HG02943 (cell line): ENCODE data around the gene KCNJ6.
"Not testable (repeated sequence)": the region's sequence is repeated elsewhere in the genome, so short reads cannot be mapped to it uniquely, and the experiment has no call there.

ENCODE experiments used
- ATAC-seq: cut with Tn5 transposase; IDR thresholded peaks from one replicate; pipeline ENCODE4 v1.9.1; 2021; ENCODE audit warnings: mild to moderate bottlenecking, low read depth, moderate library complexity; ENCODE audit not compliant: unreplicated experiment

KCNJ6 gene

DNA sequence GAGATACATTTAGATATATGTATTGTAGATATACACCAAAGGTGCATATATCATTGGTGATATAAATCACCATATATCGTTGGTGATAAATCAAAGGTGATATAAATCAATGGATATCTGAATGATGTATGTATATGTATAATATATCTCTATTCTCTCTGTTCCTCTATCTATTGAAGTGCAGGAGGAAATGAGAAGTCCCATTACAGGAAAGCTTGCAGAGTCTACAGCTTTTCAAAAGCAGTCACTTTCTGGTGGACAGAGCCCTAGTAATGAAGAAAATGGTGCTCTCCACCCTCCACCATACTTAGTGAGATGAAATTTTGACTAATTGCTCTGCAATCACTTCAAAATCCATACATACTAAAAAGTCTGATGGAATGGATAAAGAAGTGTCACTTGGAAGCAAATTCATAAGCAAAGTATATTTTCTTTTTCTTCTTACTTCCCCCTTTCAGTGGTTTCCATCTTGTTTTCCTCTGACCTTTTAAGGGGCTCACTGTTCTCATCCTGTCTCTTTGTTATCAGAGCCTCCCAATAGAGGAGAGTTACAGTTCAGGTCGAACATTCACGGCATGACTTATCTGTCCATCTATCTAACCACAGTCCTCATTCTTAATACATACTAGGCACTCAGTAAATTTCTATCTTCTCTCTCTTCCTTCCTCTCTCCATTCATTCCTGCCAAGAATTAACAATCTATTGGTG is 227.2 kb downstream of the KCNJ6 start:
- ATAC-seq, result no peak

DNA sequence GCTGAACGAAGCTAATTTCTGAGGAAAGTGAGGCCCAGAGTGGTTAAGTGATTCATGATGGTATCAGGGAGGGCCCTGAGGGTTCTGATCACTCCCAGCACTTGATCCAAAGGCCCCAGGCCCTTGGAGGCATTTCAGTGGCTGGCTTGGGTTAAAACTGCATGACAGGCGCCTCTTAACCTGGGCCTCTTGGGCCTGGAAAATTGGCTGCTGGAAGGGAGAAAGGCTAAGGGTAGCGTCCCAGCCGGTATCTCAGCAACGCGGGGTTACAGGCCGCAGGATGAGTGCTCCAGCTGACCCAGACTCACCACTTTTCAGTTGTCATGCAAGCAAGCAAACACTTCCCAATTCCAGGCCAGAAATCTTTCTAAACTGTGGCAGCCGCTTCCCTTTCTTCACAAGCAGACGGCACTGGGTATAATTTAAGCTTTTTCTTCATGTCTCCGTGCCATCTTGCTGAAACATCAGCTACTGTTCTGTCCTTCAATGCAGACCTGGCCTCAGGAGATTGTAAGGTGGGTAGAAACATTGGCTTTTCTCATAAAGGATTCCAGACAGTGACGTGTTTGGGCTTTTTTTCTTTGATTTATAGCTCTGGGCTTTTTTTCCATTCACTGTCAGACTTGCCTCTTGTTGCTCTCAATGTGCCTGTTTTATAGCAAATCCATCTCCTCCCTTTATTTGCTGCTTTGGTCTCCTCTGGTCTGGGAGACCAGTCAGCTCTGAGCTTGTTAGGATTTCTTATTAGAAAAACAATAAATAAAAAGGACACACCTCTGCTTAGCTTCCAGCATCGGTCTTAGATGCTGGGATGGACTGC is 229.1 kb downstream of the KCNJ6 start:
- no peak for ATAC-seq

DNA sequence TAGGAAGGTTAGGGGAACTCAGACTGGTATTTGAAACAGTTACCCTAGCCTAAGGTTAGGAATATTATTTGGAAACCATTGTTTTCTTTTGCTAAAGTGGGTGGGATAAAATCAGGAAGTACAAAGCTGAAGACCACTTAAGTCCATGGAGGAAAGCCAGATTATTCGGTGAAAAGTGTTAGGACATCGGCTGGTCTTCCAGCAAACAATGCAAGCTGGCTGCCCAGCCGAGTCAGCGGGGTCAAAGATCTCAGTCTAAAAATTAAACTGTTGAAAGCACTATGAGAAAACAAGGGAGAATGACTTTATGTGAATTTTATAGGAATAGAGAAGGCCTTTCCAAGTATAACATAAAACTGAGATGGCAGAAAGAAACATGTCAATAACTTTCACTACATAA is 231.7 kb downstream of the KCNJ6 start:
- no peak for ATAC-seq

DNA sequence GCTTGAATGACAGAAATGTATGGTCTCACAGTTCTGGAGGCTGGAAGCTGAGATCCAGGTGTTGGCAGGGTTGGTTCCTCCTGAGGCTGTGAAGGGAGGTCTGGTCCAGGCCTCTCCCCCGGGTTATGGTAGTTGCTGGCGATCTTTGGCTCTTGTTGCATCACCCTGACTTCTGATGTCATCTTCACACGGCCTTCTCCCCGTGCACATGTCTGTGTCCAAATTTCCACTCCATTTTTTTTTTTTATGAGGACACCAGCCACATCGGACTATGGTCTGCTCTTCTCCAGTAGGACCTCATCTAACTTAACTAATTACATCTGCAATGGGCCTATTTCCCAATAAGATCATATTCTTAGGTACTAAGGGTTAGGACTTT is 232.2 kb downstream of the KCNJ6 start:
- ATAC-seq, result no peak

DNA sequence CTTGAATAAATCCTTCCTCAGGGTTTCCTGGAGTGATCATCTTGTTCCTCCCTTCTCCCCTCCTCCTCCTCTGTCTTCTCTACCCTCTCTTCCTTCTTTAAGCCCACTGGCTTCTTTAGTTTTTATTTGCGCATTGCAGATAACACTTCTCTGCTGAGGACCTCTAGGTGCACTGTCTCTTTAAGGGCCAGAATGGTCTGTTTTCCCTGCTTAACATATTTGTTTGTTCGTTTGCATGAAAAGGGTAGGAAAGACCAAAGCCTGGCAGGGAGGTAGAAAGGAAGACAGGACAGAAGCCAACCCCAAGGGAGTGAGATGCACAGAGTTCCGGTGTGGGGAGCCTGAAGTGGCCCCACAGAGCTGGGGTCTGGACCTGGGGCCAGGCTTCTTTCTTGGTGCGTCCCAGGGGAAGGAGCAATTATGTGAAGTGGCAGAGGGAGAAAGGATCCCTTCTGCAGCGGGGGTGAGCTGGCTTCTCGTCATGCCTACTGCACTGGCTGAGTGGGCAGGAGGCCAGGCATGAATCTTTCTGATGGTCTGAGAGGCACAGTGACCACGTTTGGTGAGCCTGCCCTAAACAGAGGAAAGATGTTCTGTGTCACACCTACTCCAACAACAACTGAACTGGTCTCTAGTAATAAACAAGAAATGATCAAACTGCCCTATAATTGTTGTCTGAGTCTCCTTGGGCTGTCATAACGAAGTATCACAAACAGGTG is 232.7 kb downstream of the KCNJ6 start:
- no peak for ATAC-seq

DNA sequence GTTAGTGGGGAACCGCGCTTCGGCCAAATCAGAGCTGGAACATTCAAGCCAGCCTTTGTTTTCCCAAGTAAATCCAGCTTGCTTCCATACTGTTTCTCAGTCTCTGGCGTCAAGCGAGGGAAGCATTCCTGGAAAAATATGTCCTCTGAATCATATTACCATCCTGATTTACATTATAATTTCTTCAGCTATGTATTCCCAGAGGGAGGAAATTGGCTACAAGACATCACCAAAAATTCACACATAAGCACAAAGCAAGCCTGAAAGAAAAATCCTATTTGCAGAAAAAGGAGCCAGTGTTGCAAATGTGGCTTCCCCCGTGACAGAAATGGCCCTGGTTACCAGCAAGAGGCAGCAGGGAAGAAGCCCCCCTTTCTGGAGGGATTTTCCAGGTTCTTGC is 233.3 kb downstream of the KCNJ6 start:
- ATAC-seq, result no peak

DNA sequence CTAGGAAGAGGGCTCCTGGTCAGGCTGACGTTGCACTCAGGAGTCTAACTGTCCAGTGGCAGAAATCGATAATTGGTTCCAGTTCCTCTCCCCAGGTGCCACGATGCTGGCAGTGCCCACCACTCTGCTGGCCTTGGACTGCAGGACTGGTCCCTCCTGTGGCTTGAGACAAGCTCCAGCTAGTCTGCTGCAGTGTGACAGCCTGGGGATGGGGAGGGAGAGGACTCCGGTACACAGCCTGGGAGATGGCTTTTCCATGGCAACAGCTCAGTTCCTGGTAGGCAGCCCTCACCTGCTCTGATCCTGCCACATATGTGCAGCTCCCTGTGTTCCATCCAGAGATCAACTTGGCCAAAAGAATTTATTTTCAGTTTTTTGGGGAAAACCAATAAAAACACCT is 239.3 kb downstream of the KCNJ6 start:
- ATAC-seq, result no peak

DNA sequence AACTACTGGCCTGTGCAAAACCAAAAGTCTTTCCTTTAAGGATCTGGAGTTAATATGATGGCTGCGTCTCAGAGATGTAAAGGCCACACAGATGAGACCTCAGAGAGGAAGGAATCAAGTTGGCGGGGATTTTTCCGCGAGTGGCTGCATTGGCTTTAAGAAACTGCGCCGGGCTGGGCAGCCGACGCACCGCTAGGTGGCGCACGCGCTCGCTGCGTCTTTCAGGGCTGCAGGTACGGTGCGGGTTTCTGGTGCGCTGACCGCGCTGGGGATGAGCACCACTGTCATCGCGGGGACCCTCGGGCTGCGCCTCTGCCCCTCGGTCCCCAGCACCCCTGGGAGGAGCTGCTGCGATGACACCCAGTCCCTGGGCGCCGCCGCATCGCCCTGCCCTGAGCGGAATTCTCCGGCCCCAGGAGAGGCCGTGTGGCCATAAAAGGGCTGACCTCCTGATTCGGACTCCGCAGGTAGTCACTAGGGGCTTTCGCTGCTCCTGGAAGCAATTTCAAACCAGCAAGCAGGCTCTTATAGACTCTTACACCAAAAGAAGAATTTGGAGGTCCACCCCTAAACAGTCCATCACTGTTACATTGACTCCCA is 241.0 kb downstream of the KCNJ6 start:
- no peak for ATAC-seq

DNA sequence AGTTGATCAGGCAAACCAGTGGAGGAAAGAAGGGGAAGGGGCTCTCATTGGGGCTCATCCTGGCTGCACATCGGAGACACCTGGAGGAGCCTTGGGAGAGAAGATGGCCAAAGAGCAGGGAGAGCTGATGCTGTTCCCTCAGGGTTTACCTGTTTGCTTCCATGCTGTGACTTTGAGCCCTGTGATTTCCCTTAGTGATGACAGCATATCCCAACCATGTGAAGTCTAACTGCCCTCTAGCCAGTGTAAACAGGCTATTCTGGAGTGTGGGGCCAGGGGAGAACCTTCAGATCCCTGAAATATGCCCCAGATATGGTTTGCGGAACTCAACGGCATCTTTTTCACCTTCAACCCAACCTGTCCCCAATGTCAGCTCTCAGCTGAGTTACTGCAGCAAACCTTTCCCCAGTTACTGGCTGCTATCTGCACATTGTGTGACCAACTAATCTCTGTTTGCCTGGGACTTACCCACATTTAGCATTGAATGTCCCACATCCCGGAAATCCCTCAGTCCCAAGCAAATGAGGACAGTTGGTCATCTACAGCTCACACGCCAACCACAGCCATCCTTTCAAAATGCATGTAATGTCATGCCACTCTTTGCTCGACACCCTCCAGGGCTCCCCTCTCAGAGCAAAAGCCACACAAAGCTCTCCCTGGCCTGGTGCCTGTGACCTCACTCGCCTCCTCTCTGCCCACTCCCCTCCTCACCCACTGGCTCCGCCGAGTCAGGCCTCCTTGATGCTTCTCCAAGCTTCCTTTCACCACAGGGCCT is 242.3 kb downstream of the KCNJ6 start:
- ATAC-seq, result no peak

DNA sequence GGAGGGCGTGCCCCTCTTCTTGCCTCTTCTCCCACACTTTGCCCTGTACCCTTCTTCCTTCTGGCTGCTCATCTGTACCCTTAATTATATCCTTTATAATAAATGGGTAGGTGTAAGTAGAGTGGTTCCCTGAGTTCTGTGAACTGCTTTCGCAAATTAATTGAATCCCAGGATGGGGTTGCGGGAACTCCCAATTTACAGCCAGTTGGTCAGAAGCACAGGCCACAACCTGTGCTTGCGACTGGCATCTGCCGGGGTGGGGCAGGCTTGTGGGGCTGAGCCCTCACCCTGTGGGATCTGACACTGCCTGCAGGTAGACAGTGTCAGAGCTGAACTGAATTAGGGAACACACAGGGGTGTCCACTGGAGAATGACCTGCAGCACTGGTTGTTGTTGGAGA is 244.9 kb downstream of the KCNJ6 start:
- no peak for ATAC-seq

DNA sequence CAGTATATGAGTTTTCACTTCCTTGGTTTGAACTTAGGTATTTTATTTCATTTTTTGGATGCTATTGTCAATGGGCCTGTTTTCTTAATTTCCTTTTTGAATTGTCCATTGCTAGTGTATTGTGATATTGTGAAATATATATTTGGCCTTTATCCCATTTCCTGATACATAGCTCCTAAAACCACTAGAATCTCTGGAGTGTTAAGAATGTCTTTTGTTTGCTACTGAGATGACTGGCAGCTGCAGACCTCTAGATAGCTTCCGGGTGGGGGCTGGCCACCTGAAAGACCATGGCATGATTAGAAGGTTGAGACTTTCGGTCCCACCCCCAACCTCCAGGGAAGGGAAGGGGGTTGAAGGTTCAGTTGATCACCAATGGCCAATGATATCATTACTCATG is 245.4 kb downstream of the KCNJ6 start:
- ATAC-seq, result no peak

DNA sequence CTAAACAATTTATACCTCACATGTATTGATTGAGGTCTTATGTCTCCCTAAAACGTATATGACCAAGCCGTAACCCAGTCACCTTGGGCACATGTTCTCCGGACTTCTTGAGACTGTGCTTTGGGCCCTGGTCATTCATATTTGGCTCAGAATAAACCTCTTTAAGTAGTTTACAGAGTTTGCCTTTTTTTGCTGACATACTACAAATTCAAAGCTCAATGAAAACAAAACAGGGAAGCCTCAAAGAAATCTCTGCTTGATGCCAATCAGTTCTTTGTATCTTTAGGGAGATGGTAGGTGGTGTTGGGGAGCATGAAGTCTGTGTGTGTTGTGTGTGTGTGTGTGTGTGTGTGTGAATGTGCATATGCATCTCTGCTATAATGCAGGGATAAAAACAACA is 247.0 kb downstream of the KCNJ6 start:
- ATAC-seq, result no peak

DNA sequence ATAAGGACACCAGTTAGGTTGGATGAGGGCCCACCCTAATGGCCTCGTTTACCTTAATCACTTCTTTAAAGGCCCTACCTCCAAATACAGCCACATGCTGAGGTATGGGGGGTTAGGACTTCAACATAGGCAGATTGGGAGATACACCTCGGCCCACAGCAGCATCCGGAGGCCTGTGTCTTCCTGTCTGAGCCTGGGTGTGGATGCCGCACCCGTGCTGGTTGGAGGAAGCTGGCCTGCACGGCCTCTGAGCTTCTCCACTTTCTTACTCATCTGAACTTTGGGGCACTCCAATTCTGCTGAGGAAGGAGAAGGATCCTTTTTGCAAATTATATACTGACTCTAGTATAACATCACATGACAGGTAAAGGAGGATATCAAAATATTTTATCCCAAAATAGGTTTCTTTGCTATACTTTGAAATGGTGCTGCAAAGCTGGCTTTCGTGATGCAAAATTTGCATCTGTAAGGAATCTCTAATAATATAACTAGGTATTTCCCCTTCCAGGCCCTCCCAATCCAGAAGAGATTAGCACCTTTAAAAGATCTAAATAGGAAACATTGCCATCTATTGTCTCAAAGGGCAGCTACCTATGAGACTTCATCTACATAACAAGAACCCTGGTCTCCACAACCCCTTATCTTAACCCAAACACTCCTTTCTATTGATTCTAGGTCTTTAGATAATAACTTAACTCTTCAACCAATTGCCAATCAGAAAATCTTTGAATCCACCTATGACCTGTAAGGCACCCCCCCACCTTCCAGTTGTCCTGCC is 247.6 kb downstream of the KCNJ6 start:
- ATAC-seq, result no peak

DNA sequence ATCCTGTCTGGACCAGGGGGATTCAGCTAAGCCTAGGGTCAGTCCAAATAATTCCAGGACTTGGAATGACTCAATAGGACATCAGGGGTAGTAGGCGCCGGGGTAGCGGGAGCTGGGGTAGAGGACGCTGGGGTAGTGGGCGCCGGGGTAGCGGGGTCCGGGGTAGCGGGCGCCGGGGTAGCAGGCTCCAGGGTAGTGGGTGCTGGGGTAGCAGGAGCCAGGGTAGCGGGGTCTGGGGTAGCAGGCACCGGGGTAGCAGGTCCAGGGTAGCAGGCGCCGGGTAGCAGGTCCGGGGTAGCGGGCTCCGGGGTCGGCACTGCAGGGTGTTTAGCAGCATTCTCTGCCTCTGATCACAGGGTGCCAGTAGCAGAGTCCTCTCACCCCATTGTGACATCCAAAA is 248.9 kb downstream of the KCNJ6 start:
- no peak for ATAC-seq

DNA sequence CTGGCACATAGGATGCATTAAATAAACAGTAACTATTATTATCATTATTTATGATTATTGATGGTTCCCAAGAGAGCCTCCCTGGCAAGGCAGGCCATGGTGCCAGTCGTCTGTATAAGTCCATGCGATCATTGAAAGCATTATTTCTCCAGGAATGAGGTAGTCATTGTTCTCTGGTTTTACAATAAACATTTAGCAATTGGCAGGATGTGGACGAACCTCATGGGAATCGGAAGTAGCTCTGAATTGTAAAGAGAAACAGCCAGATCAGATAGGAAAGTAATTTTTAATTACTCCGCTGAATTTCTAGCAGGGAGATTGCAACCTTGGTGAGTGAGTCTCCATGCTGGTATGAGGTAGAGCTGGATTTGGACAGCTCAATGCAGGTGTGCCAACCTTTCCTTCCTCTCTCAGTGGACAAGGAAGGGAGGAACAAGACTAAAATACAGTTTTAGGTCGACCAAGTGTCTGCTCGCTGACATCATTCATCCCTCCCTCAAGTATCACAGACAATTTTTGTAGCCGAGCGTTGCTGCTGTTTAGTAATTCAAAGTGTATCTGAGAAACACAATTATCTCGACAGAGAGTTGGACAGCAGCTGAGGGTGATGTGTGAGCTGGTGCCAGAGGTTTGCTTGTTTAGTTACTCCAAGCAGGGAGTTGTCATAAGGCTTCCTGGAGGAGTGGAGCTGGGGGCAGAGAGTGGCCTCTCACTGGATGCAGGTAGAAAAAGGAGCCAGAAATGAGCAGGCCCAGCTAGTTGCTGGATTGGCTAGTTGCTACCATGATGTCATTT is 250.8 kb downstream of the KCNJ6 start:
- no peak for ATAC-seq

DNA sequence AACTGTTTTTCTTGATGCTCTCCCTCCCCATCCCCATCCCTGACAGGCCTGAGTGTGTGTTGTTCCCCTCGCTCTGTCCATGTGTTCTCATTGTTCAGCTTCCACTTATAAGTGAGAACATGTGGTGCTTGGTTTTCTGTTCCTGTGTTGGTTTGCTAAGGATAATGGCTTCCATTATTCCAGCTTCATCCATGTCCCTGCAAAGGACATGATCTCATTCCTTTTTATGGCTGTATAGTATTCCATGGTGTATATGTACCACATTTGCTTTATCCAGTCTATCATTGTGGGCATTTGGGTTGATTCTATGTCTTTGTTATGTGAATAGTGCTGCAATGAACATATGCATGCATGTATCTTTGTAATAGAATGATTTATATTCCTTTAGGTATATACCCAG is 254.0 kb downstream of the KCNJ6 start:
- not testable (repeated sequence) for ATAC-seq

DNA sequence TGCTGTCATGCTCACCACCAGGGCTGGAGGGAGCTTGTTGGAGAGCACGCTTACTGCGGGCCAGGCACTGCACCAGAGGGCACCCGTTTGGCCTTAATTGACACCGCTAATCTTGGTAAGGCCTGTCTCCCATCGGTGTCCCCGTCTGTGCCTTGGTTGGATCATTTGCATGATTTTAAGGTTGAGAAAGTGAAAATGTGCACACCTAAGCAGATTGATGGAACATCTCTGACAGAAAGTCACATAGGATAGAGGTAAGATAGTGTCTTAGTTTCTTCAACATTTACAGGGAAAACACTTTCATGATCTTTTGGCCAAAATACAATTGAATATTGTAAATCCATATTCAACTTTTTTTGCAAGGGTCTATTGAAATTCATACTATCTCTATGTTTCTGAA is 255.5 kb downstream of the KCNJ6 start:
- no peak for ATAC-seq

DNA sequence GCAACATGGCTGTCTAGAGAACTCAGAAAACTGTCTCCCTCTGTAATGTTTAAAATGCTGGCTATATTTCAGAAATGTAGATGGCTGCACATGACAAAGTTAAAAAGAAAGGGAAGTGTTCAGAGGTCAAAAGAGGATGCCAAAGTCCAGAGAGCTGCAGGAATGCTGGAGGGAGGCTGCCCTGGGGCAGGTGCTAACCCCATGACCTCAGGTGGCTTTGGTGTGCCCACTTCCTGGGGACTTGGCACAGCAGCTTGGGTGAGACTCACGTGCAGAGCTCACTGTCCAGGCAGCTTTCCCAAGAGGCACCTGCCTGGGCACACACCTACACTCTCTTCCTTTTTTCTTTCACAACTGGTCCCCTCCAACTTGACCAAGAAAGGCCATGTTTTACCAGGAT is 256.4 kb downstream of the KCNJ6 start:
- no peak for ATAC-seq
